ENCODE results near the gene C14orf132.
"Not testable (repeated sequence)": the region's sequence is repeated elsewhere in the genome, so short reads cannot be mapped to it uniquely, and the experiment has no call there.

C14orf132 gene

GRCh38 chr14:96038920-96039632 is at the start of gene C14orf132:
TSS of gene C14orf132 (plus strand) at chr14:96039362. CDS start at chr14:96039501, 139 bp downstream.
- peak within 1 kb of the TSS; percentile 40; the same call in 1 of the 2 replicates for H3K4me3 ChIP-seq (ENCODE audit: low read length)
- TF ChIP-seq ZNF274 (IDR thresholded peaks at IDR 0.05; ENCODE audit: low read depth, low read length) = no peak

- H3K4me3 ChIP-seq (ENCODE audit: low read length) = no peak overlapping the region
- TF ChIP-seq ZNF274 (IDR thresholded peaks at IDR 0.05; ENCODE audit: low read depth, low read length) = no peak
Measured at GRCh38 chr14:95993768-95994592, 45.2 kb upstream of the C14orf132 start.

GRCh38 chr14:95994593-95994928 is 44.6 kb upstream of the C14orf132 start:
- TF ChIP-seq ZNF274 (IDR thresholded peaks at IDR 0.05; ENCODE audit: low read depth, low read length) = no peak
- no peak overlapping the region for H3K4me3 ChIP-seq (ENCODE audit: low read length)

- no peak for TF ChIP-seq ZNF274 (IDR thresholded peaks at IDR 0.05; ENCODE audit: low read depth, low read length)
- H3K4me3 ChIP-seq (ENCODE audit: low read length) = no peak overlapping the region
Measured at GRCh38 chr14:95998656-95999055, 40.5 kb upstream of the C14orf132 start.

GRCh38 chr14:96001866-96002497 is 37.2 kb upstream of the C14orf132 start:
- no peak overlapping the region for H3K4me3 ChIP-seq (ENCODE audit: low read length)
- no peak for TF ChIP-seq ZNF274 (IDR thresholded peaks at IDR 0.05; ENCODE audit: low read depth, low read length)

- TF ChIP-seq ZNF274 (IDR thresholded peaks at IDR 0.05; ENCODE audit: low read depth, low read length) = no peak
- no peak overlapping the region for H3K4me3 ChIP-seq (ENCODE audit: low read length)
Measured at GRCh38 chr14:96002498-96002884, 36.7 kb upstream of the C14orf132 start.

GRCh38 chr14:96011131-96011530 is 28.0 kb upstream of the C14orf132 start:
- TF ChIP-seq ZNF274 (IDR thresholded peaks at IDR 0.05; ENCODE audit: low read depth, low read length) = no peak
- H3K4me3 ChIP-seq (ENCODE audit: low read length) = no peak overlapping the region

- no peak overlapping the region for H3K4me3 ChIP-seq (ENCODE audit: low read length)
- no peak for TF ChIP-seq ZNF274 (IDR thresholded peaks at IDR 0.05; ENCODE audit: low read depth, low read length)
Measured at GRCh38 chr14:96011607-96012006, 27.6 kb upstream of the C14orf132 start.

GRCh38 chr14:96012757-96013156 is 26.4 kb upstream of the C14orf132 start:
- not testable (repeated sequence) for H3K4me3 ChIP-seq (ENCODE audit: low read length)

GRCh38 chr14:96014176-96014575 is 25.0 kb upstream of the C14orf132 start:
- H3K4me3 ChIP-seq (ENCODE audit: low read length) = no peak overlapping the region
- TF ChIP-seq ZNF274 (IDR thresholded peaks at IDR 0.05; ENCODE audit: low read depth, low read length) = no peak

- TF ChIP-seq ZNF274 (IDR thresholded peaks at IDR 0.05; ENCODE audit: low read depth, low read length) = no peak
- H3K4me3 ChIP-seq (ENCODE audit: low read length) = no peak overlapping the region
Measured at GRCh38 chr14:96016501-96017160, 22.5 kb upstream of the C14orf132 start.

GRCh38 chr14:96017882-96018281 is 21.3 kb upstream of the C14orf132 start:
- TF ChIP-seq ZNF274 (IDR thresholded peaks at IDR 0.05; ENCODE audit: low read depth, low read length) = no peak
- no peak overlapping the region for H3K4me3 ChIP-seq (ENCODE audit: low read length)

- no peak for TF ChIP-seq ZNF274 (IDR thresholded peaks at IDR 0.05; ENCODE audit: low read depth, low read length)
Measured at GRCh38 chr14:96027431-96028355, 11.5 kb upstream of the C14orf132 start.

More at GRCh38 chr14:96027431-96028355, 11.5 kb upstream of the C14orf132 start:
- H3K4me3 ChIP-seq (ENCODE audit: low read length) = no peak overlapping the region
